PC-3 (cell line): ENCODE data around the gene MLLT10.

Experiments used
- CTCF ChIP-seq: fragments of 300-600 bp; sonication (generic); conservative IDR thresholded peaks from 2 replicates; pipeline ENCODE4 v1.5.1; 2017; ENCODE audit warnings: antibody characterized with exemption, low read depth, mild to moderate bottlenecking, low read length
- EZH2 ChIP-seq: fragments of 300-600 bp; sonication (generic); IDR thresholded peaks from one replicate; pipeline ENCODE4 v1.6.1; 2017; ENCODE audit warnings: antibody characterized with exemption, mild to moderate bottlenecking, low read length; ENCODE audit not compliant: unreplicated experiment

GRCh38 chr10:21506351-21506750, 27.7 kb upstream of the MLLT10 start:
- no peak for TF ChIP-seq CTCF
- TF ChIP-seq EZH2, result no peak
